WI38 (cell line): ENCODE measurements around the gene KLF13.

ENCODE experiments used
- H3K4me3 ChIP-seq: 2 replicates; pipeline ENCODE4 v1.5.1; 2011; ENCODE audit warnings: low read depth, mild to moderate bottlenecking, control low read depth, low read length
- TF ChIP-seq, protein P1 (sequence below): IDR thresholded peaks from 2 replicates; pipeline ENCODE4 v1.5.1; 2012; ENCODE audit warnings: low read depth, mild to moderate bottlenecking, control low read depth, low read length

KLF13 gene

GRCh38 chr15:31330111-31330785 is 3.6 kb downstream of the KLF13 start:
- no peak overlapping the region for H3K4me3 ChIP-seq
- TF ChIP-seq, protein P1, sequence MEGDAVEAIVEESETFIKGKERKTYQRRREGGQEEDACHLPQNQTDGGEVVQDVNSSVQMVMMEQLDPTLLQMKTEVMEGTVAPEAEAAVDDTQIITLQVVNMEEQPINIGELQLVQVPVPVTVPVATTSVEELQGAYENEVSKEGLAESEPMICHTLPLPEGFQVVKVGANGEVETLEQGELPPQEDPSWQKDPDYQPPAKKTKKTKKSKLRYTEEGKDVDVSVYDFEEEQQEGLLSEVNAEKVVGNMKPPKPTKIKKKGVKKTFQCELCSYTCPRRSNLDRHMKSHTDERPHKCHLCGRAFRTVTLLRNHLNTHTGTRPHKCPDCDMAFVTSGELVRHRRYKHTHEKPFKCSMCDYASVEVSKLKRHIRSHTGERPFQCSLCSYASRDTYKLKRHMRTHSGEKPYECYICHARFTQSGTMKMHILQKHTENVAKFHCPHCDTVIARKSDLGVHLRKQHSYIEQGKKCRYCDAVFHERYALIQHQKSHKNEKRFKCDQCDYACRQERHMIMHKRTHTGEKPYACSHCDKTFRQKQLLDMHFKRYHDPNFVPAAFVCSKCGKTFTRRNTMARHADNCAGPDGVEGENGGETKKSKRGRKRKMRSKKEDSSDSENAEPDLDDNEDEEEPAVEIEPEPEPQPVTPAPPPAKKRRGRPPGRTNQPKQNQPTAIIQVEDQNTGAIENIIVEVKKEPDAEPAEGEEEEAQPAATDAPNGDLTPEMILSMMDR: no peak

- H3K4me3 ChIP-seq: no peak overlapping the region
- TF ChIP-seq, protein P1: no peak
Observed at GRCh38 chr15:31330836-31331235, 4.2 kb downstream of the KLF13 start.

DNA sequence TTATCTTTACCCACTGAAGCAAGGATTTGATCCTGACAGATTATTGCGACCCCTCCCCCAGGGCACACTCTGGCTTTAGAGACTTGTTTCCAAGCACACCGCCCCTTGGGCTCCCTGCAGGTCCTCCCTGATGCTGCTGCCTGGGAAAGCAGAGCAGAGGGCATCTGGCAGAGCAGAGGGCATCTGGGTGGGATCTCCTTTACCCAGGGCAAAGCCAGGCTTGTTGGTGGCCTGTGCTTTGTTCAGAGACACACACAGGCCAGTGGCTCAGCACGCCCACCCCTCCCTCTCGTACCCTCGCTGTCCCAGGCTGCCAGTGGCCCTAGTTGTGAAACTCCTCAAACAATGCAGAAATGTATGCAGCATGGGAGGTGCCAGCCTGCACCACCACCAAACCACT is 4.8 kb downstream of the KLF13 start:
- H3K4me3 ChIP-seq: no peak overlapping the region
- TF ChIP-seq, protein P1: no peak

DNA sequence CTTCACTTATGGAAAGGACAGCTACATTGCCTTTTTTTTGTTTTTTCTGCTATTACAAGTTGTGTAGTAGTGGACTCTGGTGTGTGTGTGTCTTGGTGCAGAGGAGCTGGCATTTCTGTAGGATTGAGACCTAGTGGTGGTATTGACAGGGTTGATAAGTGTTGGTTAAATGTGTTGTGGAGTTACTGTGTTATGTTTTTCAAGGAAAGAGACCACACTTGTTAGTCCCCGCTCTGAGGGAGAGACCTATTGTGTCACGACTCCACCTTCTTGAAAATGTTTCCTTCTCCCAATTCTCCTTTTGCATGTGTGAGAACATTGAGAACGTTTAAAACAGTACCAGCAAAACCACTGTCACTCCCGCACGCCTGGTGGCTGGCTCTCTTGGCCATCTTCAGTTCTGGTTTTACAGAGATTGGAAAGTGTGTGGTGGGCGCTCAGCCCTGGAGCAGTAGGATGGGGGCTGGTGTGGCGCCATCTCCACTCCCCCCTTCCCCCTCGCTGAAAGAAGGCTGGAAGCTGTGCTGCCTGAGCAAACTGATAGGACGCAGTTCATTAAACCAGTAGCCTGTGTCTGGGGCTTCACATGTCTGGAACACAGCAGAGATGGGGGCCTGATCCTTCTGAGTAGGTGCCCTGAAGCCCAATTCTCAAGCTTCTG is 5.5 kb downstream of the KLF13 start:
- TF ChIP-seq, protein P1: no peak
- no peak overlapping the region for H3K4me3 ChIP-seq

- H3K4me3 ChIP-seq: no peak overlapping the region
- TF ChIP-seq, protein P1: no peak
Observed at GRCh38 chr15:31332681-31333071, 6.0 kb downstream of the KLF13 start.

DNA sequence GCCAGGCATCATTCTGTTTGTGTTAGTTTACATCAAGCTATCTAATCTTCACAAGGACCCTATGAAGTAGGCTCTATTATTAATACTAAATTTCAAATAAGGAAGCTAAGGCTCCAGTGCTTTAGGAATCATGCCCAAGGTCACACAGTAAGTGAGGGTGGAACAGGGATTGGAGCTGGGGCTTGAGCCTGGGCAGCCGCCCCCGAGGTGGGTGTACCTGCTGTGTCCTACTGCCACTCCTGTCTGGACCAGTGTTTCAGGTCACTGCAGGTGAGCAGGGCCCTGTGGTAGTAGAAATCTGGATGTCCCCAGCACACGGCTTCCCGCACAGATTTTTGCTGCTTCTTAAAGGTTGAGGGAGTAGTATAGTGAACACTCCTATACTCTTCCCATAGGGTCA is 6.5 kb downstream of the KLF13 start:
- no peak overlapping the region for H3K4me3 ChIP-seq
- TF ChIP-seq, protein P1: no peak

DNA sequence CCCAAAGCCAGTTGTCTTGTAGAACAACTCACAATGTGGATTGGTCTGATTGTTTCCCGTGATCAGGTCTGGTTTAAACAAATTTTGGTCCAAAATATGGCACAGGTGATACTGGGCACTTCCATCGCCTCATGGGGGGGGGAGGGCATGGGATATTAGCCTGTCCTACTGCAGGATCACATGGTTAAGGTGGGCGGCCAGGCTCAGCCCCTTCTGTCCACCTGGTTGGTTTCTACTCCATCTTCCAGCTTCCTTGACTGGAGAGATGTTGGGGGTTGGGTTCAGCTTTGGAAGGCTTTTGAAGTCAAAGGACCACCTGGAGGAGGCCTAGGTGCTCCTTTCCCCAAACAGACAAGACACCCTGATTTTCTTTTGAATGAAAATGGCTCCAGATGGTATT is 7.2 kb downstream of the KLF13 start:
- TF ChIP-seq, protein P1: no peak
- H3K4me3 ChIP-seq: no peak overlapping the region
